ENCODE measurements around the gene SETX.

The SETX gene

GRCh38 chr9:132240841-132241482 is 113.8 kb downstream of the SETX start (continued):
- no peak for TF ChIP-seq ZBTB10 (tag by site-specific recombination; IDR thresholded peaks at IDR 0.05)
- TF ChIP-seq PRDM1 (tag by site-specific recombination; IDR thresholded peaks at IDR 0.05) = no peak
- TF ChIP-seq MEIS1 (CRISPR knock-in tag; IDR thresholded peaks at IDR 0.05; ENCODE audit: borderline replicate concordance) = no peak
- no peak for TF ChIP-seq WT1 (tag by site-specific recombination; IDR thresholded peaks at IDR 0.05)
- no peak for TF ChIP-seq ZNF513 (tag by site-specific recombination; IDR thresholded peaks at IDR 0.05)
- no peak for TF ChIP-seq ZNF169 (tag by site-specific recombination; IDR thresholded peaks at IDR 0.05)
- TF ChIP-seq, protein P1, sequence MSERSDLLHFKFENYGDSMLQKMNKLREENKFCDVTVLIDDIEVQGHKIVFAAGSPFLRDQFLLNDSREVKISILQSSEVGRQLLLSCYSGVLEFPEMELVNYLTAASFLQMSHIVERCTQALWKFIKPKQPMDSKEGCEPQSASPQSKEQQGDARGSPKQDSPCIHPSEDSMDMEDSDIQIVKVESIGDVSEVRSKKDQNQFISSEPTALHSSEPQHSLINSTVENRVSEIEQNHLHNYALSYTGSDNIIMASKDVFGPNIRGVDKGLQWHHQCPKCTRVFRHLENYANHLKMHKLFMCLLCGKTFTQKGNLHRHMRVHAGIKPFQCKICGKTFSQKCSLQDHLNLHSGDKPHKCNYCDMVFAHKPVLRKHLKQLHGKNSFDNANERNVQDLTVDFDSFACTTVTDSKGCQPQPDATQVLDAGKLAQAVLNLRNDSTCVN (tag by site-specific recombination; optimal IDR thresholded peaks at IDR 0.05) = peak; percentile 3
- no peak for TF ChIP-seq ZNF701 (tag by site-specific recombination; IDR thresholded peaks at IDR 0.05)
- TF ChIP-seq, protein P2, sequence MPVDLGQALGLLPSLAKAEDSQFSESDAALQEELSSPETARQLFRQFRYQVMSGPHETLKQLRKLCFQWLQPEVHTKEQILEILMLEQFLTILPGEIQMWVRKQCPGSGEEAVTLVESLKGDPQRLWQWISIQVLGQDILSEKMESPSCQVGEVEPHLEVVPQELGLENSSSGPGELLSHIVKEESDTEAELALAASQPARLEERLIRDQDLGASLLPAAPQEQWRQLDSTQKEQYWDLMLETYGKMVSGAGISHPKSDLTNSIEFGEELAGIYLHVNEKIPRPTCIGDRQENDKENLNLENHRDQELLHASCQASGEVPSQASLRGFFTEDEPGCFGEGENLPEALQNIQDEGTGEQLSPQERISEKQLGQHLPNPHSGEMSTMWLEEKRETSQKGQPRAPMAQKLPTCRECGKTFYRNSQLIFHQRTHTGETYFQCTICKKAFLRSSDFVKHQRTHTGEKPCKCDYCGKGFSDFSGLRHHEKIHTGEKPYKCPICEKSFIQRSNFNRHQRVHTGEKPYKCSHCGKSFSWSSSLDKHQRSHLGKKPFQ (tag by site-specific recombination; IDR thresholded peaks at IDR 0.05) = no peak
- TF ChIP-seq ZNF677 (tag by site-specific recombination; IDR thresholded peaks at IDR 0.05) = no peak
- no peak for TF ChIP-seq SCRT2 (tag by site-specific recombination; IDR thresholded peaks at IDR 0.05)
- no peak for TF ChIP-seq ZNF530 (tag by site-specific recombination; IDR thresholded peaks at IDR 0.05; ENCODE audit: low read depth)
- no peak for TF ChIP-seq AEBP2 (tag by site-specific recombination; IDR thresholded peaks at IDR 0.05; ENCODE audit: borderline replicate concordance)
- TF ChIP-seq TSHZ1 (tag by site-specific recombination; IDR thresholded peaks at IDR 0.05; ENCODE audit: borderline replicate concordance) = no peak
- no peak for TF ChIP-seq YY2 (tag by site-specific recombination; IDR thresholded peaks at IDR 0.05)
- no peak for TF ChIP-seq ZNF423 (tag by site-specific recombination; IDR thresholded peaks at IDR 0.05)
- no peak for TF ChIP-seq TRIM28 (IDR thresholded peaks at IDR 0.05; ENCODE audit: borderline replicate concordance, low read length)
- TF ChIP-seq YY1 (tag by site-specific recombination; IDR thresholded peaks at IDR 0.05) = no peak
- TF ChIP-seq, protein P3, sequence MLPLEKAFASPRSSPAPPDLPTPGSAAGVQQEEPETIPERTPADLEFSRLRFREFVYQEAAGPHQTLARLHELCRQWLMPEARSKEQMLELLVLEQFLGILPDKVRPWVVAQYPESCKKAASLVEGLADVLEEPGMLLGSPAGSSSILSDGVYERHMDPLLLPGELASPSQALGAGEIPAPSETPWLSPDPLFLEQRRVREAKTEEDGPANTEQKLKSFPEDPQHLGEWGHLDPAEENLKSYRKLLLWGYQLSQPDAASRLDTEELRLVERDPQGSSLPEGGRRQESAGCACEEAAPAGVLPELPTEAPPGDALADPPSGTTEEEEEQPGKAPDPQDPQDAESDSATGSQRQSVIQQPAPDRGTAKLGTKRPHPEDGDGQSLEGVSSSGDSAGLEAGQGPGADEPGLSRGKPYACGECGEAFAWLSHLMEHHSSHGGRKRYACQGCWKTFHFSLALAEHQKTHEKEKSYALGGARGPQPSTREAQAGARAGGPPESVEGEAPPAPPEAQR (tag by site-specific recombination; IDR thresholded peaks at IDR 0.05) = no peak
- no peak for TF ChIP-seq ZNF555 (tag by site-specific recombination; conservative IDR thresholded peaks at IDR 0.05)
- no peak for TF ChIP-seq KLF7 (tag by site-specific recombination; IDR thresholded peaks at IDR 0.05; ENCODE audit: borderline replicate concordance)
- TF ChIP-seq BCL6B (tag by site-specific recombination; IDR thresholded peaks at IDR 0.05) = no peak
- peak; percentile 86 for TF ChIP-seq KLF9 (tag by site-specific recombination; IDR thresholded peaks at IDR 0.05; ENCODE audit: low read depth)
- TF ChIP-seq TCF7L2 (IDR thresholded peaks at IDR 0.05; ENCODE audit: borderline replicate concordance, low read depth, low read length) = no peak
- no peak for TF ChIP-seq ZSCAN16 (tag by site-specific recombination; IDR thresholded peaks at IDR 0.05)

Data from HEK293 (cell line).